NB4 (cell line): ENCODE data around the gene CBX7.
A peak's percentile ranks its signal among the peaks of the same experiment; 100 is the strongest.

Experiments
- MYC ChIP-seq: IDR thresholded peaks from 2 replicates; pipeline ENCODE4 v1.6.1; 2011; ENCODE audit warnings: low read depth, low read length
- POLR2A ChIP-seq: IDR thresholded peaks from 2 replicates; pipeline ENCODE4 v1.6.1; 2011; ENCODE audit warnings: mild to moderate bottlenecking; ENCODE audit not compliant: insufficient read length; ENCODE audit errors: extremely low read depth
- TF ChIP-seq, protein P1 (sequence below): IDR thresholded peaks from one replicate; pipeline ENCODE4 v1.5.1; 2012; ENCODE audit warnings: low read depth, low read length
- TF ChIP-seq, protein P2 (sequence below): IDR thresholded peaks from 2 replicates; pipeline ENCODE4 v1.6.1; 2011; ENCODE audit warnings: low read depth, low read length

DNA sequence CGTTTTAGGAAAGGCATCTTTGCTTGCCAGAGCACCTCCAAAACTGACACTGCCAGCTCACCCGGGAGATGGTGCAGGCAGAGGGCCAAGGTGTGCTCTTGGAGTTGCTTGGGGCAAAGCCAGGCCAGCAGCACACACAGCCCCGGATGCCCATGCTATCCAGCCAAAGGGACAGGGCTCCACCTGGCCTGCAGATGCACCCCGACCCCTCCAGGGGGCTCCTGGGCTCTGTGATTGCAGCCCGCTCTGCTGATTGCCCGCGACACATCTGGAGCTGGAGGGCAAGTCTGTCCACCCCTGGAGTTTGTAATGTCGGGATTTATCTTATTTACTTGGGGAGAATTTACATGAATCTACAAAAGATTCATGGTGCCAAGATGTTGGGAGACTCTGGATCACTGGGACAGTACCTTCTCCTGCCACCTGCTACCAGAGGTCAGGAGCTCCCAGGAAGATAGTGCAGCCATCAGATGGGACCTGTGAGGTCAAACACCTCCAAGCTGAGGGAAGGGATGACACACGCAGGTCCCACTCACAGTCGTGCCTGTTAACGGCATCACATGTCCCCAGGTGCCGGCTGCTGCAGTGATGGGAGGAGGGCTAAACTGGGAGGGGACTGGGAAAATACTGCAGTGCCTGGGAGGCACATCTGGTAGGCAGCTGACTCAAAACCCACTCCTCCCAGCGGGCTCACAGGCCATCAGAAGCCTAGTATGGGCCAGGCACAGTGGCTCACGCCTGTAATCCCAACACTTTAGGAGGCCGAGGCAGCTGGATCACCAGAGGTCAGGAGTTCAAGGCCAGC lies 17.2 kb downstream of the CBX7 start:
- TF ChIP-seq, protein P1, sequence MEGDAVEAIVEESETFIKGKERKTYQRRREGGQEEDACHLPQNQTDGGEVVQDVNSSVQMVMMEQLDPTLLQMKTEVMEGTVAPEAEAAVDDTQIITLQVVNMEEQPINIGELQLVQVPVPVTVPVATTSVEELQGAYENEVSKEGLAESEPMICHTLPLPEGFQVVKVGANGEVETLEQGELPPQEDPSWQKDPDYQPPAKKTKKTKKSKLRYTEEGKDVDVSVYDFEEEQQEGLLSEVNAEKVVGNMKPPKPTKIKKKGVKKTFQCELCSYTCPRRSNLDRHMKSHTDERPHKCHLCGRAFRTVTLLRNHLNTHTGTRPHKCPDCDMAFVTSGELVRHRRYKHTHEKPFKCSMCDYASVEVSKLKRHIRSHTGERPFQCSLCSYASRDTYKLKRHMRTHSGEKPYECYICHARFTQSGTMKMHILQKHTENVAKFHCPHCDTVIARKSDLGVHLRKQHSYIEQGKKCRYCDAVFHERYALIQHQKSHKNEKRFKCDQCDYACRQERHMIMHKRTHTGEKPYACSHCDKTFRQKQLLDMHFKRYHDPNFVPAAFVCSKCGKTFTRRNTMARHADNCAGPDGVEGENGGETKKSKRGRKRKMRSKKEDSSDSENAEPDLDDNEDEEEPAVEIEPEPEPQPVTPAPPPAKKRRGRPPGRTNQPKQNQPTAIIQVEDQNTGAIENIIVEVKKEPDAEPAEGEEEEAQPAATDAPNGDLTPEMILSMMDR, result peak; percentile 85
- no peak for TF ChIP-seq POLR2A
- no peak for TF ChIP-seq MYC
- TF ChIP-seq, protein P2, sequence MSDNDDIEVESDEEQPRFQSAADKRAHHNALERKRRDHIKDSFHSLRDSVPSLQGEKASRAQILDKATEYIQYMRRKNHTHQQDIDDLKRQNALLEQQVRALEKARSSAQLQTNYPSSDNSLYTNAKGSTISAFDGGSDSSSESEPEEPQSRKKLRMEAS, result no peak
